K562 (cell line): ENCODE results near the gene CCDC192. TPM values are rescaled to one million over a fixed set of nuclear protein-coding genes. Genes with fewer than 3 reads are reported as not detected.

ENCODE experiments used
- ATAC-seq: fragments of 200-7000 bp; cut with Tn5 transposase; 3 replicates; pipeline ENCODE4 v1.9.1; 2020; ENCODE audit warnings: moderate library complexity
- BruUV-seq: library from RNA; stranded (reverse); fragments of 400-500 nt; replicated peaks from 2 replicates; lab custom pipeline; 2021; lab: Mats Ljungman, UMichigan
- CTCF ChIA-PET: fragments of 300-600 bp; formaldehyde crosslinking; extraction: SDS; loops from one replicate; lab custom pipeline; 2021; ENCODE audit warnings: low intra/inter-chr PET ratio; lab: Yijun Ruan, JAX
- POLR2A ChIA-PET: fragments of 300-600, 350-650 bp; sonication (Branson Sonifier 250); formaldehyde crosslinking; extraction: SDS; loops from one replicate; lab custom pipeline; 2021; ENCODE audit warnings: antibody characterized with exemption, inconsistent platforms; lab: Yijun Ruan, JAX
- DNase-seq, 4 experiments: peaks; one replicate each; pipeline versions ENCODE4 v3.0.0 to v3.0.0-alpha.2; 2011 to 2018; ENCODE audit warnings: low spot score in 3 of 4, mixed read lengths in 3 of 4; ENCODE audit errors: extremely low read depth in 1 of 4
- FAIRE-seq: peaks from 2 replicates; lab custom pipeline; 2011; peaks lifted over from hg19 to GRCh38; lab: Jason Lieb, UNC
- H2AFZ ChIP-seq: 2 replicates; pipeline ENCODE4 v1.6.0; 2011; ENCODE audit warnings: low read depth, low read length, control low read depth, inconsistent platforms
- H3K27ac ChIP-seq: fragments of 200-600 bp; 3 replicates; pipeline ENCODE4 v1.8.0; 2011; ENCODE audit warnings: low read depth, mild to moderate bottlenecking, control low read depth, inconsistent platforms, low read length, moderate library complexity, mixed read lengths; ENCODE audit errors: extremely low read depth
- H3K27me3 ChIP-seq, 2 experiments: fragments of 300-600 bp in 1 of 2; 2 replicates in 1 of 2; 3 replicates in 1 of 2; pipeline versions ENCODE4 v1.6.0 to v1.8.0; 2011; ENCODE audit warnings: inconsistent platforms in 2 of 2, low read length in 2 of 2, mild to moderate bottlenecking in 1 of 2, mixed read lengths in 1 of 2, moderate library complexity in 1 of 2; ENCODE audit not compliant: control insufficient read depth in 2 of 2, insufficient read depth in 2 of 2
- H3K36me3 ChIP-seq: fragments of 300-600 bp; 3 replicates; pipeline ENCODE4 v1.8.0; 2011; ENCODE audit warnings: mild to moderate bottlenecking, low read length, inconsistent platforms; ENCODE audit not compliant: control insufficient read depth, insufficient read depth
- H3K4me1 ChIP-seq, 2 experiments: fragments of 200-600 bp in 1 of 2; replicated peaks in 1 of 2; 2 replicates in 1 of 2; 3 replicates in 1 of 2; pipeline versions ENCODE4 v1.5.1 to v1.8.0; 2011; ENCODE audit warnings: inconsistent platforms in 2 of 2, low read length in 2 of 2, mild to moderate bottlenecking in 1 of 2, mixed read lengths in 1 of 2, moderate library complexity in 1 of 2; ENCODE audit not compliant: control insufficient read depth in 2 of 2, insufficient read depth in 2 of 2
- H3K4me2 ChIP-seq: 2 replicates; pipeline ENCODE4 v1.6.1; 2011; ENCODE audit warnings: low read length, control low read depth, inconsistent platforms, mixed read lengths; ENCODE audit not compliant: insufficient read depth
- H3K4me3 ChIP-seq: fragments of 200-600 bp; sonication (generic), shearing (Covaris generic); 2 replicates; pipeline ENCODE4 v1.5.1; 2016; ENCODE audit warnings: control low read depth, inconsistent platforms
- H3K79me2 ChIP-seq: fragments of 200-600 bp; 3 replicates; pipeline ENCODE4 v1.8.0; 2011; ENCODE audit warnings: low read length, inconsistent platforms; ENCODE audit not compliant: control insufficient read depth, insufficient read depth
- H3K9ac ChIP-seq, 2 experiments: 2 replicates each; pipeline versions ENCODE4 v1.6.0 to v1.6.1; 2011; ENCODE audit warnings: low read depth in 2 of 2, low read length in 2 of 2, control low read depth in 1 of 2, inconsistent platforms in 1 of 2, mild to moderate bottlenecking in 1 of 2, mixed read lengths in 1 of 2; ENCODE audit not compliant: insufficient read depth in 1 of 2
- H3K9me1 ChIP-seq: one replicate; pipeline ENCODE4 v1.6.0; 2011; ENCODE audit warnings: inconsistent platforms, mild to moderate bottlenecking, low read length, moderate library complexity; ENCODE audit not compliant: control insufficient read depth, insufficient read depth
- H3K9me3 ChIP-seq: replicated peaks from 2 replicates; pipeline ENCODE4 v1.5.1; 2011; ENCODE audit warnings: low read depth, low read length, inconsistent platforms; ENCODE audit not compliant: control insufficient read depth, insufficient read depth
- H4K20me1 ChIP-seq: replicated peaks from 2 replicates; pipeline ENCODE4 v1.6.1; 2011; ENCODE audit warnings: low read length, inconsistent platforms, mixed read lengths; ENCODE audit not compliant: control insufficient read depth, insufficient read depth
- ARID1B ChIP-seq: fragments of 450-650 bp; IDR thresholded peaks from 2 replicates; pipeline ENCODE4 v1.6.1; 2016; ENCODE audit warnings: antibody characterized with exemption, mild to moderate bottlenecking, inconsistent platforms
- DLX4 ChIP-seq: fragments of 250-450 bp; sonication (Bioruptor Pico); IDR thresholded peaks from 2 replicates; pipeline ENCODE4 v1.6.1; 2021; ENCODE audit warnings: mild to moderate bottlenecking
- EGR1 ChIP-seq: fragments of 450-650 bp; conservative IDR thresholded peaks from 2 replicates; pipeline ENCODE4 v1.6.1; 2017; ENCODE audit warnings: mild to moderate bottlenecking
- GATAD2A ChIP-seq: fragments of 450-650 bp; IDR thresholded peaks from 2 replicates; pipeline ENCODE4 v1.6.1; 2017
- L3MBTL2 ChIP-seq: fragments of 450-650 bp; IDR thresholded peaks from 2 replicates; pipeline ENCODE4 v1.6.1; 2016; ENCODE audit warnings: mild to moderate bottlenecking, moderate library complexity
- POLR2AphosphoS5 ChIP-seq: IDR thresholded peaks from 2 replicates; pipeline ENCODE4 v1.6.1; 2011; ENCODE audit warnings: mild to moderate bottlenecking, low read depth, low read length, moderate library complexity; ENCODE audit not compliant: control insufficient read depth, insufficient read depth
- RBM25 ChIP-seq: fragments of 200-400 bp; formaldehyde crosslinking; IDR thresholded peaks from 2 replicates; pipeline ENCODE4 v1.6.1; 2018; ENCODE audit warnings: low read length, low read depth, moderate library complexity; ENCODE audit not compliant: severe bottlenecking
- SAFB2 ChIP-seq: fragments of 200-400 bp; formaldehyde crosslinking; IDR thresholded peaks from 2 replicates; pipeline ENCODE4 v1.6.1; 2018; ENCODE audit warnings: borderline replicate concordance, low read length, low read depth, moderate library complexity; ENCODE audit not compliant: severe bottlenecking
- SMARCA4 ChIP-seq: fragments of 450-650 bp; IDR thresholded peaks from 2 replicates; pipeline ENCODE4 v1.6.1; 2016
- ZNF140 ChIP-seq: fragments of 250-450 bp; sonication (Bioruptor Pico); IDR thresholded peaks from 2 replicates; pipeline ENCODE4 v1.8.0; 2021; ENCODE audit warnings: moderate library complexity, mild to moderate bottlenecking, inconsistent platforms
- ZNF507 ChIP-seq: conservative IDR thresholded peaks from 2 replicates; pipeline ENCODE4 v1.6.1; 2017; ENCODE audit warnings: missing genetic modification characterization, missing compliant biosample characterization
- ZNF518B ChIP-seq: fragments of 250-450 bp; sonication (Bioruptor Pico); IDR thresholded peaks from 2 replicates; pipeline ENCODE4 v1.5.0; 2021; ENCODE audit warnings: mild to moderate bottlenecking, moderate library complexity
- WGBS: fragments of 100-300 bp; shearing (Covaris generic); methylation state at CpG from one replicate; pipeline ENCODE4 v1.1.6; 2016; ENCODE audit warnings: low coverage, mixed read lengths; ENCODE audit not compliant: insufficient coverage; ENCODE audit errors: missing lambda C conversion rate; 5-methylcytosine and 5-hydroxymethylcytosine counted together
- in situ Hi-C: fragments of 300-500 bp; cut with MboI; formaldehyde crosslinking; loops from 4 replicates; pipeline ENCODE4 v1.15.0; 2018; ENCODE audit warnings: inconsistent platforms, mixed read lengths
- intact Hi-C: fragments of 100-400 bp; cut with micrococcal nuclease; formaldehyde crosslinking; loops from 2 replicates; pipeline ENCODE4 v1.14.2; 2022
- polyA plus RNA-seq, 8 experiments: library from polyadenylated mRNA; depleted of rRNA in 4 of 8; stranded (reverse) in 5 of 8; unstranded in 3 of 8; fragments of >200 nt; fragmentation: Nextera tagmentation in 2 of 8; fragmentation: Illumina TruSeq in 1 of 8; extraction: Ambion mirVana in 2 of 8; extraction: Trizol in 1 of 8; gene quantifications; 2 replicates each; pipeline versions ENCODE4 v1.2.1 to v1.2.3, GENCODE V29; 2011 to 2014; ENCODE audit warnings: inconsistent platforms in 1 of 8, missing spikeins in 1 of 8
- total RNA-seq, 7 experiments: library from RNA; depleted of rRNA in 6 of 7; stranded (reverse); fragments of >200 nt in 6 of 7; fragmentation: Illumina TruSeq in 2 of 7; extraction: Trizol in 2 of 7; gene quantifications; 2 replicates each; pipeline versions ENCODE4 v1.2.1 to v1.2.3, GENCODE V29; 2011 to 2021; ENCODE audit warnings: low replicate concordance in 1 of 7

The CCDC192 gene
- total and polyA plus RNA-seq, 9 of the 15 experiments (the other 6 are each of a cell fraction or from before 2014, with no cell fraction given), result 0.21 to 0.66 (median 0.38) TPM; not detected in 2

GRCh38 chr5:127696683-127697082 lies 6.5 kb upstream of the CCDC192 start:
- Histone ChIP-seq H3K4me2 (no peak overlapping the region), H3K27ac (no peak overlapping the region), H3K4me3 (no peak overlapping the region), H3K4me1 (no peaks in the 10 kb centered on the region), H2AFZ (no peak overlapping the region), H3K27me3 (no peaks in the 10 kb centered on the region), H4K20me1 (no peaks in the 10 kb centered on the region), H3K36me3 (no peaks in the 10 kb centered on the region), H3K9me3 (no peaks in the 10 kb centered on the region), H3K9me1 (no peaks in the 10 kb centered on the region), H3K9ac (no peak overlapping the region), H3K79me2 (no peaks in the 10 kb centered on the region)
- ChIA-PET CTCF (no interaction called here), POLR2A (no interaction called here)
- DNase-seq (no peak), FAIRE-seq (no peak), ATAC-seq (no peak)
- no TSS peak for BruUV-seq
- in situ Hi-C loops (no loop called here), intact Hi-C loops (no loop called here)
- TF ChIP-seq ZNF507 (tag) (no peak), SMARCA4 (no peak), GATAD2A (no peak), EGR1 (no peak)
- WGBS, result 2% methylated on average over 6 of the region's 6 CpGs

GRCh38 chr5:127697894-127698600 lies 5.1 kb upstream of the CCDC192 start:
- no peaks in the 10 kb centered on the region for H3K36me3 ChIP-seq
- no peaks in the 10 kb centered on the region for H3K4me1 ChIP-seq
- H3K9me1 ChIP-seq, result no peaks in the 10 kb centered on the region
- ATAC-seq, result no peak
- no peak overlapping the region for H3K9ac ChIP-seq
- no peak overlapping the region for H3K27ac ChIP-seq
- BruUV-seq, result no TSS peak
- ChIA-PET POLR2A (interaction anchor here (0.6 kb wide), 1 partner anchor 491 kb away, joined by 3 read pairs; no protein-coding TSS in a partner anchor), CTCF (no interaction called here)
- FAIRE-seq, result no peak
- no peak for DNase-seq
- no peaks in the 10 kb centered on the region for H3K79me2 ChIP-seq
- H3K4me2 ChIP-seq, result no peak overlapping the region
- intact Hi-C loops (no loop called here), in situ Hi-C loops (no loop called here)
- H3K9me3 ChIP-seq, result no peaks in the 10 kb centered on the region
- H3K27me3 ChIP-seq, result no peaks in the 10 kb centered on the region; a peak in 1 of 5 replicates
- H3K4me3 ChIP-seq, result no peak overlapping the region
- H2AFZ ChIP-seq, result no peak overlapping the region
- 0% methylated on average over 2 of the region's 2 CpGs for WGBS
- H4K20me1 ChIP-seq, result no peaks in the 10 kb centered on the region
- TF ChIP-seq RBM25 (no peak), ZNF518B (CRISPR knock-in tag) (no peak), POLR2AphosphoS5 (no peak), ZNF140 (CRISPR knock-in tag) (no peak), ARID1B (no peak), DLX4 (CRISPR knock-in tag) (no peak), L3MBTL2 (no peak), SAFB2 (no peak)
